WERI-Rb-1 (cell line): Measurements from ENCODE around the gene ELAVL4.

Experiments used
- DNase-seq: peaks from one replicate; pipeline ENCODE4 v3.0.0-alpha.2; 2020
- H3K27ac ChIP-seq: fragments of 250-450 bp; sonication (Bioruptor Pico); 2 replicates; pipeline ENCODE4 v1.5.1; 2020; ENCODE audit warnings: mild to moderate bottlenecking, moderate library complexity
- H3K27me3 ChIP-seq: fragments of 250-450 bp; sonication (Bioruptor Pico); 2 replicates; pipeline ENCODE4 v1.5.1; 2021; ENCODE audit warnings: mild to moderate bottlenecking, low read depth, moderate library complexity; ENCODE audit not compliant: insufficient read depth, severe bottlenecking
- H3K36me3 ChIP-seq: fragments of 250-450 bp; sonication (Bioruptor Pico); 2 replicates; pipeline ENCODE4 v1.5.1; 2020; ENCODE audit warnings: mild to moderate bottlenecking, moderate library complexity
- H3K4me3 ChIP-seq: 2 replicates; pipeline ENCODE4 v1.5.1; 2011; ENCODE audit warnings: low read depth, mild to moderate bottlenecking, control low read depth, low read length
- H3K9me3 ChIP-seq: fragments of 250-450 bp; sonication (Bioruptor Pico); 2 replicates; pipeline ENCODE4 v1.5.1; 2021; ENCODE audit warnings: mild to moderate bottlenecking, moderate library complexity; ENCODE audit not compliant: severe bottlenecking
- TF ChIP-seq, protein P1 (sequence below): IDR thresholded peaks from 2 replicates; pipeline ENCODE4 v1.5.1; 2011; ENCODE audit warnings: low read depth, mild to moderate bottlenecking, control low read depth, inconsistent platforms, low read length

Gene ELAVL4

DNA sequence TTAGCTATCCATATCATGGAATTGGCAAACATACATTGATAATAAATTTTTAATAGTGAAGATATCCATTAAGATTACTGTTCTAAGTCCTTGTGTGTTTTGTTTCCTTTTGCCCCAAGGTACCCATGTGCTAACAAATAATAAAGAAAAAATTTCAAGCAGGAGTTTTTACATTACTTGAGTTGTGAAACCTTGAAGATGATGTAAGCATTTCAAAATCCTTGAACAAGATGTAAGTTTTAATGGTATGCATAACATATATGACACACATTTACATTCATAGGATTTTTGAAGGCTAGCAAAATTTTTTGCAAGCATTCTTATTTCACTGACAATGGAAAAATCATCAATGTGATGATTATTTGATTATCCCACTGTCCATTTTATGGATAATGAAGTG, 10.9 kb upstream of the ELAVL4 start:
- no peaks in the 10 kb centered on the region for H3K9me3 ChIP-seq
- H3K4me3 ChIP-seq = no peak overlapping the region
- TF ChIP-seq, protein P1, sequence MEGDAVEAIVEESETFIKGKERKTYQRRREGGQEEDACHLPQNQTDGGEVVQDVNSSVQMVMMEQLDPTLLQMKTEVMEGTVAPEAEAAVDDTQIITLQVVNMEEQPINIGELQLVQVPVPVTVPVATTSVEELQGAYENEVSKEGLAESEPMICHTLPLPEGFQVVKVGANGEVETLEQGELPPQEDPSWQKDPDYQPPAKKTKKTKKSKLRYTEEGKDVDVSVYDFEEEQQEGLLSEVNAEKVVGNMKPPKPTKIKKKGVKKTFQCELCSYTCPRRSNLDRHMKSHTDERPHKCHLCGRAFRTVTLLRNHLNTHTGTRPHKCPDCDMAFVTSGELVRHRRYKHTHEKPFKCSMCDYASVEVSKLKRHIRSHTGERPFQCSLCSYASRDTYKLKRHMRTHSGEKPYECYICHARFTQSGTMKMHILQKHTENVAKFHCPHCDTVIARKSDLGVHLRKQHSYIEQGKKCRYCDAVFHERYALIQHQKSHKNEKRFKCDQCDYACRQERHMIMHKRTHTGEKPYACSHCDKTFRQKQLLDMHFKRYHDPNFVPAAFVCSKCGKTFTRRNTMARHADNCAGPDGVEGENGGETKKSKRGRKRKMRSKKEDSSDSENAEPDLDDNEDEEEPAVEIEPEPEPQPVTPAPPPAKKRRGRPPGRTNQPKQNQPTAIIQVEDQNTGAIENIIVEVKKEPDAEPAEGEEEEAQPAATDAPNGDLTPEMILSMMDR = no peak
- no peak overlapping the region for H3K27ac ChIP-seq
- no peak for DNase-seq
- no peaks in the 10 kb centered on the region for H3K36me3 ChIP-seq
- H3K27me3 ChIP-seq = no peaks in the 10 kb centered on the region

DNA sequence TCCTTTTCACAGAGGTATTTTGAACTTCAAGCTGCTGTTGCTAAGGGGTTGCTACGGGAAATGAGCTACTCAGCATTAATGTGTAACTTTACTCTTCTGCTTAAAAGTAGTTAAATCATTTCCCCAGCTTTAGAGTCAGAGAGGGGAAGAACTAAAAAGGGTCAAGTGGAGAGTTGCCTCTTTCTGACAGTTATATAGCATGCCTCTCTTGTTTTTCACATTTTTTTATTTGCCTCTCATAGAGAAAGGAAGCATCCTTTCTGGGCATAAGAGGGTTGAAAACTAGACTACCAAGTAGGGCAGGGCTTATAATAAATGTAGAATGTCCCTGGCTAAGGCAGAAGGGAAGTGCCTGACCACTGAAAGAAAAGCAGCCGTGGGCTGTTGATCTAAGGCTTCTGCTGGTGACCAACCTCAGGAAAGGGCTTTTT, 10.1 kb upstream of the ELAVL4 start:
- no peak for DNase-seq
- H3K27me3 ChIP-seq = no peaks in the 10 kb centered on the region
- no peak overlapping the region for H3K4me3 ChIP-seq
- H3K9me3 ChIP-seq = no peaks in the 10 kb centered on the region
- H3K36me3 ChIP-seq = no peaks in the 10 kb centered on the region
- H3K27ac ChIP-seq = no peak overlapping the region
- TF ChIP-seq, protein P1 = no peak

GRCh38 chr1:50099654-50100053, 9.1 kb upstream of the ELAVL4 start:
- Histone ChIP-seq H3K4me3 (no peak overlapping the region), H3K27ac (no peak overlapping the region), H3K36me3 (no peaks in the 10 kb centered on the region), H3K9me3 (no peaks in the 10 kb centered on the region), H3K27me3 (no peaks in the 10 kb centered on the region)
- DNase-seq = no peak
- TF ChIP-seq, protein P1 = no peak

DNA sequence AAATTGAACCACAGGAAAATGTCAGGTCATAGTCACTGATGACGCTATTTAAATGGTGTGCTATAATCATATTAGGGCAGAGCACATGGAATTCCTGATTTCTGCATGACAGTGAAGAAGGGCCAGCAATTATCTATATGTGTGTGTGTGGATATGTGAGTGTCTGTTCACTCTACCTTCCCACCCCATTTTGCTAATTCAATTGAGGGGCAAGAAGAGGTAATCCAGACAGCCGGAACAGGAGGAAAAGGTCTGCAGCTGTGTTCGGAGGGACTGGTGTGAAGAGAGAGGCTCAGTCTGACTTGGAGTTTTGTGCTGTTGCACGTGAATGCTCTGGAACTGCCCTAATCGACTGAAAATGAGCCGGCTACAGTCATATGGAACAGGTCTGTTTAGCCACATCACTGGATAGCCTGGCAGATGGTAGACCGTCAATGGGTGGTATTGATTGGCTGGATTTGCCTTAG, 5.1 kb upstream of the ELAVL4 start:
- TF ChIP-seq, protein P1 = no peak
- DNase-seq = peak; percentile 33
- H3K9me3 ChIP-seq = no peaks in the 10 kb centered on the region
- H3K36me3 ChIP-seq = no peaks in the 10 kb centered on the region
- no peak overlapping the region for H3K4me3 ChIP-seq
- no peaks in the 10 kb centered on the region for H3K27me3 ChIP-seq
- H3K27ac ChIP-seq = no peak overlapping the region

DNA sequence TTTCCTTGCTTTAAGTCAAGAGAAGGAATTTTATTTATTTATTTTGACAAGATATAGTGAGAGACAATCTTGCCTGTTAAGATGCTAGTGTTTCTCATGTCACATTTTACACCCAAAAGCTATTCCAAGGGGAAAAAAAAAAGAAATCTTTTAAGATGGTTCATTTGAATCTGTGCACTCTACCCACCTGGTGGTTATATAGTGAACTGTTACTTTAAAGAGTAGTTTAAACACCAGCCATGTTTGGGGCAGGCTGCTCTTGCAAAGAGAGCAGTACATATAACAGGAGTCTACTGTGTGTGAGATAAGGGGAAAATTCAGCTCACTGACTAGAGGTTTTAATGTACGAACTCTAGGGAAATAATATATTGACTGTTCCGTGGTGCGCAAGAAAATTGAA, 3.3 kb upstream of the ELAVL4 start:
- no peak for DNase-seq
- TF ChIP-seq, protein P1 = no peak
- H3K36me3 ChIP-seq = no peaks in the 10 kb centered on the region
- H3K27me3 ChIP-seq = no peaks in the 10 kb centered on the region
- no peaks in the 10 kb centered on the region for H3K9me3 ChIP-seq
- no peak overlapping the region for H3K27ac ChIP-seq
- H3K4me3 ChIP-seq = no peak overlapping the region

DNA sequence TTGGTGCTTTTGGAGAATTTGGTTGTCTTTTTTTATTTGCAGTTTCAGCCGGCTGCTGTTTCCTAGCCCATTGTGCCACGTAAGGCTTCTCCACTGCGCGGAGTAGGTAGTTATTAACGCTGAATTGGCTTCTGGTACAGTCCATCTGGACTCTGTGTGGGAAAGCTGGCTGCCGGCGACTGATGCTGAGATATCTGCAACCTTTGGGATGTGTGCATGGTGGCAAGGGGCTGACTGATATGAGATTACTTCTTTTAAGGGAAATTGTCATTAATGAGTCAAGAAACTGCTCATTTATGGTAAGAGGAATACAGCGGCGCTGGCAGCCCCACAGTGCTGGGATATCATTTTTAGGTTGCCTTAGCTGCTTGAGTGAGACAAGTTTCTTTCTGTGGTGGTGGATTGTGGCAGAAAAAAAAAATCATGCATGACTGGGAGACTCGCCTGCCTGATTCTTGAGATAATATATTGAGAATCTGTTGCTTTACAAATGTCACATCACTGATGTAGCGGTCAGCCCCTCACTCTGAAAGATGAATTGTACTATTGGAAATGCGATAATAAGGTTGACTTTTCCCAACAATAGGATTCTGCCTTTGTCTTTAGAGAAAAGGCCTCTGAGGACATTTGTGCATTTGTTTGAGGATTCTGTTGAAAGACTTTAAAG, 2.5 kb upstream of the ELAVL4 start:
- Histone ChIP-seq H3K27me3 (no peaks in the 10 kb centered on the region), H3K27ac (no peak overlapping the region), H3K36me3 (no peaks in the 10 kb centered on the region), H3K4me3 (no peak overlapping the region), H3K9me3 (no peaks in the 10 kb centered on the region)
- TF ChIP-seq, protein P1 = no peak
- DNase-seq = no peak
